GM06990 (cell line): Measurements from ENCODE around the gene GAPDHS.

Source experiments
- DNase-seq: peaks from one replicate; pipeline ENCODE4 v3.0.0-alpha.2; 2011; ENCODE audit not compliant: insufficient read length; ENCODE audit errors: extremely low read depth
- H3K27me3 ChIP-seq: replicated peaks from 2 replicates; pipeline ENCODE4 v1.6.0; 2011; ENCODE audit warnings: low read length; ENCODE audit not compliant: control insufficient read depth, insufficient read depth
- H3K36me3 ChIP-seq: 2 replicates; pipeline ENCODE4 v1.5.1; 2011; ENCODE audit warnings: low read length; ENCODE audit not compliant: control insufficient read depth, insufficient read depth
- H3K4me3 ChIP-seq: replicated peaks from 2 replicates; pipeline ENCODE4 v1.5.1; 2011; ENCODE audit warnings: low read depth, mild to moderate bottlenecking, control low read depth, low read length
- CTCF ChIP-seq: IDR thresholded peaks from 2 replicates; pipeline ENCODE4 v1.5.1; 2011; ENCODE audit warnings: low read length, control low read depth, mild to moderate bottlenecking, inconsistent platforms; ENCODE audit not compliant: insufficient read depth, poor library complexity, severe bottlenecking

Gene GAPDHS

GRCh38 chr19:35561436-35561835, 28.2 kb downstream of the GAPDHS start:
- DNase-seq = no peak
- H3K4me3 ChIP-seq = no peak overlapping the region
- TF ChIP-seq CTCF = no peak
- H3K36me3 ChIP-seq = no peaks in the 10 kb centered on the region
- H3K27me3 ChIP-seq = no peaks in the 10 kb centered on the region; the same call in 1 of the 2 replicates

- Histone ChIP-seq H3K4me3 (no peak overlapping the region), H3K36me3 (no peaks in the 10 kb centered on the region), H3K27me3 (no peaks in the 10 kb centered on the region; the same call in 1 of the 2 replicates)
- TF ChIP-seq CTCF = no peak
- DNase-seq = no peak
These were observed 29.1 kb downstream of the GAPDHS start for GRCh38 chr19:35562336-35562735.

- DNase-seq = no peak
- H3K4me3 ChIP-seq = no peak overlapping the region
- TF ChIP-seq CTCF = no peak
- no peaks in the 10 kb centered on the region for H3K36me3 ChIP-seq
- H3K27me3 ChIP-seq = no peaks in the 10 kb centered on the region; the same call in 1 of the 2 replicates
These were observed 29.5 kb downstream of the GAPDHS start for GRCh38 chr19:35562776-35563175.

- Histone ChIP-seq H3K4me3 (no peak within 1 kb of the TSS), H3K27me3 (no peaks in the 10 kb centered on the region; the same call in 1 of the 2 replicates), H3K36me3 (no peaks in the 10 kb centered on the region)
- DNase-seq = no peak
- no peak for TF ChIP-seq CTCF
These were observed 30.1 kb downstream of the GAPDHS start, which contains the start of gene ATP4A for GRCh38 chr19:35563207-35563829. ATP4A (minus strand) TSS chr19:35563658; CDS start chr19:35563629, 29 bp downstream.

GRCh38 chr19:35565016-35565856, 32.0 kb downstream of the GAPDHS start:
- no peaks in the 10 kb centered on the region for H3K36me3 ChIP-seq
- H3K27me3 ChIP-seq = no peaks in the 10 kb centered on the region; the same call in 1 of the 2 replicates
- H3K4me3 ChIP-seq = no peak overlapping the region
- no peak for TF ChIP-seq CTCF
- no peak for DNase-seq
